Endodermal cell (in vitro differentiated cells): ENCODE data around the gene PKD2. TPM values are rescaled to one million over a fixed set of nuclear protein-coding genes. Genes with fewer than 3 reads are reported as not detected.

Experiments used
- DNase-seq: peaks from one replicate; pipeline ENCODE4 v3.0.0-alpha.2; 2017
- H3K27ac ChIP-seq: 2 replicates; pipeline ENCODE4 v1.5.1; 2013; ENCODE audit warnings: mild to moderate bottlenecking, low read depth, low read length, moderate library complexity
- H3K27me3 ChIP-seq: 2 replicates; pipeline ENCODE4 v1.6.1; 2013; ENCODE audit warnings: mild to moderate bottlenecking, low read length, moderate library complexity; ENCODE audit not compliant: insufficient read depth, control insufficient read depth, poor library complexity, severe bottlenecking
- H3K36me3 ChIP-seq: 2 replicates; pipeline ENCODE4 v1.7.0; 2013; ENCODE audit warnings: mild to moderate bottlenecking, low read length, moderate library complexity; ENCODE audit not compliant: control insufficient read depth, insufficient read depth
- H3K4me1 ChIP-seq: one replicate; pipeline ENCODE4 v1.7.0; 2013; ENCODE audit warnings: low read length; ENCODE audit not compliant: control insufficient read depth, insufficient read depth
- H3K4me3 ChIP-seq: 2 replicates; pipeline ENCODE4 v1.5.1; 2013; ENCODE audit warnings: mild to moderate bottlenecking, low read length, moderate library complexity
- H3K9ac ChIP-seq: 2 replicates; pipeline ENCODE4 v1.6.1; 2013; ENCODE audit warnings: mild to moderate bottlenecking, low read length, moderate library complexity; ENCODE audit not compliant: poor library complexity, severe bottlenecking; ENCODE audit errors: extremely low read depth
- H3K9me3 ChIP-seq: 2 replicates; pipeline ENCODE4 v1.6.1; 2013; ENCODE audit warnings: mild to moderate bottlenecking, low read length, moderate library complexity; ENCODE audit not compliant: control insufficient read depth
- H3K27ac Mint-ChIP-seq: 2 replicates; pipeline ENCODE4 v1.8.0; 2020; ENCODE audit warnings: mixed read lengths
- H3K27me3 Mint-ChIP-seq: 2 replicates; pipeline ENCODE4 v1.8.0; 2021; ENCODE audit warnings: mild to moderate bottlenecking, mixed read lengths; ENCODE audit not compliant: insufficient read depth
- H3K36me3 Mint-ChIP-seq: 2 replicates; pipeline ENCODE4 v1.8.0; 2020; ENCODE audit warnings: low read depth, mixed read lengths
- H3K4me1 Mint-ChIP-seq: 2 replicates; pipeline ENCODE4 v1.8.0; 2020; ENCODE audit warnings: mixed read lengths
- H3K4me3 Mint-ChIP-seq: 2 replicates; pipeline ENCODE4 v1.8.0; 2020; ENCODE audit warnings: mild to moderate bottlenecking, moderate library complexity, mixed read lengths
- H3K9me3 Mint-ChIP-seq: 2 replicates; pipeline ENCODE4 v1.8.0; 2020; ENCODE audit warnings: mild to moderate bottlenecking, mixed read lengths
- CTCF ChIP-seq: fragments of 200-600 bp; sonication (generic); conservative IDR thresholded peaks from 2 replicates; pipeline ENCODE4 v1.5.0; 2021; ENCODE audit warnings: antibody characterized with exemption, mild to moderate bottlenecking
- WGBS, 2 experiments: methylation state at CpG; one replicate each; pipeline versions ENCODE4 v1.1.5 to v1.1.7; 2013; ENCODE audit warnings: missing lambda C conversion rate in 2 of 2, mixed read lengths in 1 of 2; ENCODE audit not compliant: insufficient coverage in 1 of 2, insufficient read length in 1 of 2; 5-methylcytosine and 5-hydroxymethylcytosine counted together
- total RNA-seq, 2 donors: library from RNA; stranded (reverse); fragmentation: NEBNext Ultra II Directional in 1 of 2; extraction: Animal tissue kit (Norgen Biotek cat#: 25700) in 1 of 2; gene quantifications; 2 replicates in 1 of 2; 3 replicates in 1 of 2; pipeline ENCODE4 v1.2.1, GENCODE V29; 2021

PKD2 gene
- total RNA-seq, 2 donors from 2014 or later = 31.4 to 34.2 TPM

- H3K4me1 ChIP-seq = no peaks in the 10 kb centered on the region
- H3K9ac ChIP-seq = no peak overlapping the region
- H3K36me3 ChIP-seq = no peaks in the 10 kb centered on the region
- Mint-ChIP-seq H3K27me3 (no peaks in the 10 kb centered on the region), H3K4me1 (no peaks in the 10 kb centered on the region), H3K36me3 (no peaks in the 10 kb centered on the region), H3K4me3 (no peak overlapping the region), H3K9me3 (no peaks in the 10 kb centered on the region), H3K27ac (no peak overlapping the region)
- 95 to 100% methylated on average over 3 to 5 of the region's 5 CpGs for WGBS, 2 experiments
- no peak for DNase-seq
- H3K9me3 ChIP-seq = no peaks in the 10 kb centered on the region
- no peak overlapping the region for H3K27ac ChIP-seq
- H3K4me3 ChIP-seq = no peak overlapping the region
- no peaks in the 10 kb centered on the region for H3K27me3 ChIP-seq
- no peak for TF ChIP-seq CTCF
These were observed 101.3 kb downstream of the PKD2 start for GRCh38 chr4:88108747-88109122.

DNA sequence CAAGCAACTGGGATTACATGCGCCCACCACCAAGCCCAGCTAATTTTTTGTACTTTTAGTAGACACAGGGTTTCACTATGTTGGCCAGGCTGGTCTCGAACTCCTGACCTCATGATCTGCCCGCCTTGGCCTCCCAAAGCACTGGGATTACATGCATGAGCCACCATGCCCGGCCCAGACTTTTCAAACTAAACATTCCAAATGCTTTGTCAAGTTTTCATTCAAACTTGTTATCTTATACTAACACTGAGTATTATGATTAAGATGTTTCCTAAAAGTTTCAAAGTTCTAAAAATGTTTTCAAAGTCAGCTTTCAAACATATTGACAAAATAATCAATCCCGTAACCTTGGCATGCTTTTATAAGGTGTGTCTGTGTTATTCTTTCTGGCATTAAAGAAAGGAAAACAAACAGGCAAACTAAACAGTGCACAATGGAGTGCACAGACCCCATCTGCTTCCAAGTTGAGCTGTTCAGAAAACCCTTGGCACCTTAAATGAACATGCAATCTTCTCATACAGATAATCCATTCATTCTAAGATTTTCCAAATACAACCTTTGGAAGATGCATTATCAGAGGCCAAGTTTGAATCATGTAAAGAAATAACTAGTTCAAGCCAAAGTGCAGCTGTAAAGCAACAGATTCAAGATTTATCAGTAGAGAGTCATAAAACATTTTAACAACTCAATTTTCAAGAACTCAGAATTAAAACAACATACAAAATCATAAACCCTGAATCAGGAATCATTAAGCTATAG lies 101.9 kb downstream of the PKD2 start:
- no peaks in the 10 kb centered on the region for H3K36me3 Mint-ChIP-seq
- DNase-seq = no peak
- Histone ChIP-seq H3K36me3 (no peaks in the 10 kb centered on the region), H3K27me3 (no peaks in the 10 kb centered on the region), H3K27ac (no peak overlapping the region), H3K9me3 (no peaks in the 10 kb centered on the region), H3K4me1 (no peaks in the 10 kb centered on the region), H3K4me3 (no peak overlapping the region), H3K9ac (no peak overlapping the region)
- no peak overlapping the region for H3K27ac Mint-ChIP-seq
- H3K4me1 Mint-ChIP-seq = no peaks in the 10 kb centered on the region
- H3K27me3 Mint-ChIP-seq = no peaks in the 10 kb centered on the region
- H3K4me3 Mint-ChIP-seq = no peak overlapping the region
- H3K9me3 Mint-ChIP-seq = no peaks in the 10 kb centered on the region
- no peak for TF ChIP-seq CTCF
- 94 to 96% methylated on average over 3 to 5 of the region's 5 CpGs for WGBS, 2 experiments

- Histone ChIP-seq H3K36me3 (no peaks in the 10 kb centered on the region), H3K4me1 (no peaks in the 10 kb centered on the region), H3K27ac (no peak overlapping the region), H3K9ac (no peak overlapping the region), H3K9me3 (no peaks in the 10 kb centered on the region), H3K27me3 (no peaks in the 10 kb centered on the region), H3K4me3 (no peak overlapping the region)
- WGBS, 2 experiments = 84 to 86% methylated on average over 2 of the region's 2 CpGs
- no peak for TF ChIP-seq CTCF
- no peaks in the 10 kb centered on the region for H3K9me3 Mint-ChIP-seq
- H3K36me3 Mint-ChIP-seq = no peaks in the 10 kb centered on the region
- no peaks in the 10 kb centered on the region for H3K4me1 Mint-ChIP-seq
- DNase-seq = no peak
- no peak overlapping the region for H3K4me3 Mint-ChIP-seq
- H3K27ac Mint-ChIP-seq = no peak overlapping the region
- no peaks in the 10 kb centered on the region for H3K27me3 Mint-ChIP-seq
These were observed 103.4 kb downstream of the PKD2 start for GRCh38 chr4:88110826-88111225.
